ENCODE data around the gene PLEKHG2.

DNA sequence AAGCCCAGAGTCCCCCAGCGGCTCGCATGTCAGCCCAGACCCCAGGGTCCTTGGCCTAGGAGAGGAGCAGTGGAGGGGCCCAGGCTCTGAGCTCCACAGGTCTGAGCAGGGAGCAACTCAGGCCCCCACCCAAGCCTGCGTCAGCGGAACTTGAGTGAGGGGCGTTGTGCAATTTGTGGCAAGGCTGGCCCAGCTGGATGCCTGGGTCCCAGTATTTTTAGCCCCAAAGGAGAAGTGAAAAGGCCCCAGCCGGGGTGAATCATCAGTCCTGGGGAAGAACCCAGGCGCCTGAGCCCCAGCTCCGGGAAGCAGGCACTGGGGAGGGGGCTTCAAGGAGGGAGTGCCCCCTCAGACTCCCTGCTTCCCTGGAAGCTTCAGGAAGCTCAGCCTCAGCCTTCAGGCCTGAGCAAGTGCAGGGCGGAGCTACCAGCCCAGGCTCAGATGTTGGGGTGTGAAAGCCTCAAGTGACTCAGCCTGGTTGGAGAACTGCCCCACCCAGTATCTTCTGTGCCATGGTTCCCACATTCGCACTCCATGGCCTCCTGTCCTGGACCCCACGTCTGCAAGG lies 14.1 kb upstream of the PLEKHG2 start:
- no peak for TF ChIP-seq NFIC (IDR thresholded peaks at IDR 0.05)
- TF ChIP-seq, protein P1, sequence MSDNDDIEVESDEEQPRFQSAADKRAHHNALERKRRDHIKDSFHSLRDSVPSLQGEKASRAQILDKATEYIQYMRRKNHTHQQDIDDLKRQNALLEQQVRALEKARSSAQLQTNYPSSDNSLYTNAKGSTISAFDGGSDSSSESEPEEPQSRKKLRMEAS (IDR thresholded peaks at IDR 0.05): no peak
- TF ChIP-seq RAD21 (IDR thresholded peaks at IDR 0.05; ENCODE audit: low read depth): no peak
- TF ChIP-seq CREB1 (IDR thresholded peaks at IDR 0.05; ENCODE audit: low read depth): no peak
- TF ChIP-seq CEBPB (IDR thresholded peaks at IDR 0.05): no peak
- TF ChIP-seq, protein P2, sequence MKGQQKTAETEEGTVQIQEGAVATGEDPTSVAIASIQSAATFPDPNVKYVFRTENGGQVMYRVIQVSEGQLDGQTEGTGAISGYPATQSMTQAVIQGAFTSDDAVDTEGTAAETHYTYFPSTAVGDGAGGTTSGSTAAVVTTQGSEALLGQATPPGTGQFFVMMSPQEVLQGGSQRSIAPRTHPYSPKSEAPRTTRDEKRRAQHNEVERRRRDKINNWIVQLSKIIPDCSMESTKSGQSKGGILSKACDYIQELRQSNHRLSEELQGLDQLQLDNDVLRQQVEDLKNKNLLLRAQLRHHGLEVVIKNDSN (IDR thresholded peaks at IDR 0.05): no peak
- TF ChIP-seq YY1 (IDR thresholded peaks at IDR 0.05; ENCODE audit: low read depth): no peak
